ENCODE measurements around the gene ATRAID. TPM values are rescaled to one million over a fixed set of nuclear protein-coding genes. Genes with fewer than 3 reads are reported as not detected.

ATRAID gene
- total and polyA plus RNA-seq, 2 of the 8 experiments (the other 6 are each of a cell fraction or from before 2014, with no cell fraction given): 109 to 280 TPM

DNA sequence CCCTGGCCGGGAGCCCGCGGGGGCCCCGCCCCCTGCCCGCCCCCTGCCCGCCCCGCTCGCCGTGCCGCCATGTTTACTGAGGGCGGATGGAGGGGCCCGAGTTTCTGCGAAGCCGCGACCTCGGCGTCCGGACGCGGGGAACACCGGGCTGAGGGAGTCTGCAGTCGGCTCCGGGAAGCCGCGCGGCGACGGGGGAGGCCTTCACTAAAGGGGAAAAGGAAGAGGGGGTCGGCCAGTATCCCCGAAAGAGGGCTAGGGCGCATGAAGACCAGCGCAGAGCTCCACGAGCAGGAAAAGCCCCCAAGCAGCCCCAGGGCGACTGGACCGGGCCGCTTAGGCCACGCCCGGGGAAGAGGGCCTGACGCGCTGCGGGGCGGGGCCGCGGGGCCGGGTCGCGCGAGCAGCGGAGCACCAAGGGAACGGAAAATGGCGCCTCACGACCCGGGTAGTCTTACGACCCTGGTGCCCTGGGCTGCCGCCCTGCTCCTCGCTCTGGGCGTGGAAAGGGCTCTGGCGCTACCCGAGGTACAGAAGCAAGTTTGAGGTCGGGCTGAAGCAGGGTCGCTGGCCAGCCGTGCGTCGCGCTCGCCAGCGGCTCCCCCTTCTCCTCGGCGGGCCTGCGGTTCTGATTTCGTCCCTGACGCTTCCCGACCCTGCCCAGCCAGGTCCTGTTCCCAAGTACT is at the start of gene ATRAID, which contains the start of gene SLC5A6 (continued):
- TF ChIP-seq, protein P1, sequence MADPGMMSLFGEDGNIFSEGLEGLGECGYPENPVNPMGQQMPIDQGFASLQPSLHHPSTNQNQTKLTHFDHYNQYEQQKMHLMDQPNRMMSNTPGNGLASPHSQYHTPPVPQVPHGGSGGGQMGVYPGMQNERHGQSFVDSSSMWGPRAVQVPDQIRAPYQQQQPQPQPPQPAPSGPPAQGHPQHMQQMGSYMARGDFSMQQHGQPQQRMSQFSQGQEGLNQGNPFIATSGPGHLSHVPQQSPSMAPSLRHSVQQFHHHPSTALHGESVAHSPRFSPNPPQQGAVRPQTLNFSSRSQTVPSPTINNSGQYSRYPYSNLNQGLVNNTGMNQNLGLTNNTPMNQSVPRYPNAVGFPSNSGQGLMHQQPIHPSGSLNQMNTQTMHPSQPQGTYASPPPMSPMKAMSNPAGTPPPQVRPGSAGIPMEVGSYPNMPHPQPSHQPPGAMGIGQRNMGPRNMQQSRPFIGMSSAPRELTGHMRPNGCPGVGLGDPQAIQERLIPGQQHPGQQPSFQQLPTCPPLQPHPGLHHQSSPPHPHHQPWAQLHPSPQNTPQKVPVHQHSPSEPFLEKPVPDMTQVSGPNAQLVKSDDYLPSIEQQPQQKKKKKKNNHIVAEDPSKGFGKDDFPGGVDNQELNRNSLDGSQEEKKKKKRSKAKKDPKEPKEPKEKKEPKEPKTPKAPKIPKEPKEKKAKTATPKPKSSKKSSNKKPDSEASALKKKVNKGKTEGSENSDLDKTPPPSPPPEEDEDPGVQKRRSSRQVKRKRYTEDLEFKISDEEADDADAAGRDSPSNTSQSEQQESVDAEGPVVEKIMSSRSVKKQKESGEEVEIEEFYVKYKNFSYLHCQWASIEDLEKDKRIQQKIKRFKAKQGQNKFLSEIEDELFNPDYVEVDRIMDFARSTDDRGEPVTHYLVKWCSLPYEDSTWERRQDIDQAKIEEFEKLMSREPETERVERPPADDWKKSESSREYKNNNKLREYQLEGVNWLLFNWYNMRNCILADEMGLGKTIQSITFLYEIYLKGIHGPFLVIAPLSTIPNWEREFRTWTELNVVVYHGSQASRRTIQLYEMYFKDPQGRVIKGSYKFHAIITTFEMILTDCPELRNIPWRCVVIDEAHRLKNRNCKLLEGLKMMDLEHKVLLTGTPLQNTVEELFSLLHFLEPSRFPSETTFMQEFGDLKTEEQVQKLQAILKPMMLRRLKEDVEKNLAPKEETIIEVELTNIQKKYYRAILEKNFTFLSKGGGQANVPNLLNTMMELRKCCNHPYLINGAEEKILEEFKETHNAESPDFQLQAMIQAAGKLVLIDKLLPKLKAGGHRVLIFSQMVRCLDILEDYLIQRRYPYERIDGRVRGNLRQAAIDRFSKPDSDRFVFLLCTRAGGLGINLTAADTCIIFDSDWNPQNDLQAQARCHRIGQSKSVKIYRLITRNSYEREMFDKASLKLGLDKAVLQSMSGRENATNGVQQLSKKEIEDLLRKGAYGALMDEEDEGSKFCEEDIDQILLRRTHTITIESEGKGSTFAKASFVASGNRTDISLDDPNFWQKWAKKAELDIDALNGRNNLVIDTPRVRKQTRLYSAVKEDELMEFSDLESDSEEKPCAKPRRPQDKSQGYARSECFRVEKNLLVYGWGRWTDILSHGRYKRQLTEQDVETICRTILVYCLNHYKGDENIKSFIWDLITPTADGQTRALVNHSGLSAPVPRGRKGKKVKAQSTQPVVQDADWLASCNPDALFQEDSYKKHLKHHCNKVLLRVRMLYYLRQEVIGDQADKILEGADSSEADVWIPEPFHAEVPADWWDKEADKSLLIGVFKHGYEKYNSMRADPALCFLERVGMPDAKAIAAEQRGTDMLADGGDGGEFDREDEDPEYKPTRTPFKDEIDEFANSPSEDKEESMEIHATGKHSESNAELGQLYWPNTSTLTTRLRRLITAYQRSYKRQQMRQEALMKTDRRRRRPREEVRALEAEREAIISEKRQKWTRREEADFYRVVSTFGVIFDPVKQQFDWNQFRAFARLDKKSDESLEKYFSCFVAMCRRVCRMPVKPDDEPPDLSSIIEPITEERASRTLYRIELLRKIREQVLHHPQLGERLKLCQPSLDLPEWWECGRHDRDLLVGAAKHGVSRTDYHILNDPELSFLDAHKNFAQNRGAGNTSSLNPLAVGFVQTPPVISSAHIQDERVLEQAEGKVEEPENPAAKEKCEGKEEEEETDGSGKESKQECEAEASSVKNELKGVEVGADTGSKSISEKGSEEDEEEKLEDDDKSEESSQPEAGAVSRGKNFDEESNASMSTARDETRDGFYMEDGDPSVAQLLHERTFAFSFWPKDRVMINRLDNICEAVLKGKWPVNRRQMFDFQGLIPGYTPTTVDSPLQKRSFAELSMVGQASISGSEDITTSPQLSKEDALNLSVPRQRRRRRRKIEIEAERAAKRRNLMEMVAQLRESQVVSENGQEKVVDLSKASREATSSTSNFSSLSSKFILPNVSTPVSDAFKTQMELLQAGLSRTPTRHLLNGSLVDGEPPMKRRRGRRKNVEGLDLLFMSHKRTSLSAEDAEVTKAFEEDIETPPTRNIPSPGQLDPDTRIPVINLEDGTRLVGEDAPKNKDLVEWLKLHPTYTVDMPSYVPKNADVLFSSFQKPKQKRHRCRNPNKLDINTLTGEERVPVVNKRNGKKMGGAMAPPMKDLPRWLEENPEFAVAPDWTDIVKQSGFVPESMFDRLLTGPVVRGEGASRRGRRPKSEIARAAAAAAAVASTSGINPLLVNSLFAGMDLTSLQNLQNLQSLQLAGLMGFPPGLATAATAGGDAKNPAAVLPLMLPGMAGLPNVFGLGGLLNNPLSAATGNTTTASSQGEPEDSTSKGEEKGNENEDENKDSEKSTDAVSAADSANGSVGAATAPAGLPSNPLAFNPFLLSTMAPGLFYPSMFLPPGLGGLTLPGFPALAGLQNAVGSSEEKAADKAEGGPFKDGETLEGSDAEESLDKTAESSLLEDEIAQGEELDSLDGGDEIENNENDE (IDR thresholded peaks at IDR 0.05; ENCODE audit: insufficient replicate concordance, low read length): no peak
- no peak for TF ChIP-seq CBX5 (IDR thresholded peaks at IDR 0.05; ENCODE audit: low read depth, low read length)
- TF ChIP-seq CHD2 (IDR thresholded peaks at IDR 0.05; ENCODE audit: low read length): no peak
- no peak for TF ChIP-seq BCL11A (IDR thresholded peaks at IDR 0.05; ENCODE audit: low read depth in 2 of 2, low read length in 2 of 2)
- no peak for TF ChIP-seq SIRT6 (IDR thresholded peaks at IDR 0.05; ENCODE audit: low read length)
- TF ChIP-seq NANOG (IDR thresholded peaks at IDR 0.05; ENCODE audit: insufficient read depth, low read depth, low read length, poor library complexity, severe bottlenecking): no peak
- no peak for TF ChIP-seq RNF2 (IDR thresholded peaks at IDR 0.05; ENCODE audit: borderline replicate concordance, low read depth, low read length, missing control alignments, poor library complexity, severe bottlenecking)
- peak in 1 of 2 experiments; percentile 19; a peak in 1 of 4 replicates for TF ChIP-seq SIN3A (conservative IDR thresholded peaks at IDR 0.05 in 1 of 2, IDR thresholded peaks at IDR 0.05 in 1 of 2; ENCODE audit: low read depth in 1 of 2, low read length in 2 of 2)
- no peak for TF ChIP-seq EP300 (IDR thresholded peaks at IDR 0.05; ENCODE audit: borderline replicate concordance in 1 of 2, low read depth in 2 of 2, low read length in 2 of 2)

All from H1 (cell line).